ENCODE results near the gene PPP1R2B.
"Not testable (repeated sequence)": the region's sequence is repeated elsewhere in the genome, so short reads cannot be mapped to it uniquely, and the experiment has no call there.

Gene PPP1R2B

DNA sequence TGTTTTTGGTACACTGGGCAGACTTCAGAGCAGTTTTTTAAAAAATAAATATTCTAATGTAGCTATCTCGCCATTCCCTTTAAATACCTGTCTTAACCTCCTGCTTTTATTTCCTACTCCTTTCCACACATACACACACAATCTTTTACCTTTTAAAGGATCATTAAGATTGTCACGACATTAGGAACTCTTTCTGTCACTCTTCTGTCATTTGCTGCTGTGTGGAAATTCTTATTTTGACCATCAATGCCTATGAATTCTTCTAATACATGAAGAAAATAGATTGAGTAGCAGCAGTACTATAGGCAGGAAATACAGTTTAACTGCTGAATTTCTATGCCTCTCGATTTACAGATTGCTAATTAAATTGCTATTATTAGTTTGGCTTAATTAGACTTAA lies 1.8 kb downstream of the PPP1R2B start:
- TF ChIP-seq, protein P1, sequence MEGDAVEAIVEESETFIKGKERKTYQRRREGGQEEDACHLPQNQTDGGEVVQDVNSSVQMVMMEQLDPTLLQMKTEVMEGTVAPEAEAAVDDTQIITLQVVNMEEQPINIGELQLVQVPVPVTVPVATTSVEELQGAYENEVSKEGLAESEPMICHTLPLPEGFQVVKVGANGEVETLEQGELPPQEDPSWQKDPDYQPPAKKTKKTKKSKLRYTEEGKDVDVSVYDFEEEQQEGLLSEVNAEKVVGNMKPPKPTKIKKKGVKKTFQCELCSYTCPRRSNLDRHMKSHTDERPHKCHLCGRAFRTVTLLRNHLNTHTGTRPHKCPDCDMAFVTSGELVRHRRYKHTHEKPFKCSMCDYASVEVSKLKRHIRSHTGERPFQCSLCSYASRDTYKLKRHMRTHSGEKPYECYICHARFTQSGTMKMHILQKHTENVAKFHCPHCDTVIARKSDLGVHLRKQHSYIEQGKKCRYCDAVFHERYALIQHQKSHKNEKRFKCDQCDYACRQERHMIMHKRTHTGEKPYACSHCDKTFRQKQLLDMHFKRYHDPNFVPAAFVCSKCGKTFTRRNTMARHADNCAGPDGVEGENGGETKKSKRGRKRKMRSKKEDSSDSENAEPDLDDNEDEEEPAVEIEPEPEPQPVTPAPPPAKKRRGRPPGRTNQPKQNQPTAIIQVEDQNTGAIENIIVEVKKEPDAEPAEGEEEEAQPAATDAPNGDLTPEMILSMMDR (conservative IDR thresholded peaks at IDR 0.05; ENCODE audit: low read depth), result no peak
- H3K27ac ChIP-seq, result no peak overlapping the region
- no peak for DNase-seq (ENCODE audit: low spot score)
- CTCF ChIA-PET, result interaction anchor here (0.6 kb wide), 1 partner anchor 1086 kb away, joined by 3 read pairs; no protein-coding TSS in a partner anchor
- POLR2A ChIA-PET (ENCODE audit: low non-redundant PET), result no interaction called here

DNA sequence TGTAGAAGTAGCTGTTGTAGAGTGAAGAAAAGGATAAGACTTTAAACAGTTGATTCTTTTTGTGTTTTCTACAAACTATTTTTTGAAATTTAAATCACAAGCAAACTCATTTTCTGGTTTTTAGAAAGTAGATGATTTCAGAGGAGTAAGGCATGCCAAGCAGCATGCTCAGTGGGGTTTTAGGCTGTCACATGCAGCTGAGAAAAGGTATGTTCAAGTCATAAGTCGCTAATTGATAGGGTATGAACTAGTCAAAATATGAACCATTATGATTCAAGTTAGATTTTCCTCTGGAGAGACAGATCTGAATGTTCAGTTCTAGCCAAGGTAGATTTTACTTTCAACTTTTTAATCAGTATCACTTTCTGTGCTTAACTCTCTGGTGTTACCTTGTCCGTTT lies 3.0 kb downstream of the PPP1R2B start:
- POLR2A ChIA-PET (ENCODE audit: low non-redundant PET), result not testable (repeated sequence)
- CTCF ChIA-PET, result interaction anchor here (0.6 kb wide), 1 partner anchor 198 kb away, joined by 3 read pairs; no protein-coding TSS in a partner anchor

DNA sequence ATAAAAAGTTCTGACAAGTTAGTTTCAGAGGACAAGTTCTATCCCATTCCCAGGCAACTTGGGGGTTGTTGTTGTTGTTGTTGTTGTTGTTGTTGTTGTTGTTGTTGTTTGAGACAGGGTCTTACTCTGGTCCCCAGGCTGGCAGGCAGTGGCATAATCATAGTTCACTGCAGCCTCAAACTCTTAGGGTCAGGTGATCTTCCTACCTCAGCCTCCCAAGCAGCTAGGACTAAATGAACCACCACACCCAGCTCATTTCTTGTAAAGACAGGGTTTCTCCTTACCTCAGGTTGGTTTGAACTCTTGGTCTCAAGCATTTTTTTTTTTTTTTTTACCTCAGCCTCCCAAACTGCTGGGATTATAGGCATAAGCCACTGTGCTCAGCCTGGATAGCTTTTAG lies 15.3 kb downstream of the PPP1R2B start:
- no peak for DNase-seq (ENCODE audit: low spot score)
- TF ChIP-seq, protein P1 (conservative IDR thresholded peaks at IDR 0.05; ENCODE audit: low read depth), result no peak
- no peak overlapping the region for H3K27ac ChIP-seq
- POLR2A ChIA-PET (ENCODE audit: low non-redundant PET), result no interaction called here
- CTCF ChIA-PET, result no interaction called here

More for the DNA sequence above, 3.0 kb downstream of the PPP1R2B start:
- not testable (repeated sequence) for DNase-seq (ENCODE audit: low spot score); H3K27ac ChIP-seq

DNA sequence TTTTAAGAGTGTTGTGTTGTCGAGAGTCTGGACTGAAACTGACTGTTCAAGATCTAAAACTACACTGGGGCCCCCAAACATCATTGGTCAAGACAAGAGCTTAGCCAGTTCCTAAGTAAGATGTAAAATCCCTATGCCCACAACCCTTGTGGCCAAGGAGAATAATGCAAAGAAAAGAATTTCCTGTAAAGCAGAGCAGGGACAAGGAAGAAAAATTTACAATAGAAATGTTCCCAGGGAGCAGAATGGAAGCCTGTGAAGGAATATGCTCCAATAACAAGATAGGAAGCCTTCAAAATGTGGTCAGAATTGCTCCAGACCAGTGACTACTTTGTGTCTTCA lies 20.4 kb downstream of the PPP1R2B start:
- CTCF ChIA-PET, result interaction anchor here (0.6 to 0.7 kb wide), 3 partner anchors 268 to 945 kb away, joined by 3 read pairs; partner anchors contain the start of gene LSM11
- POLR2A ChIA-PET (ENCODE audit: low non-redundant PET), result no interaction called here

DNA sequence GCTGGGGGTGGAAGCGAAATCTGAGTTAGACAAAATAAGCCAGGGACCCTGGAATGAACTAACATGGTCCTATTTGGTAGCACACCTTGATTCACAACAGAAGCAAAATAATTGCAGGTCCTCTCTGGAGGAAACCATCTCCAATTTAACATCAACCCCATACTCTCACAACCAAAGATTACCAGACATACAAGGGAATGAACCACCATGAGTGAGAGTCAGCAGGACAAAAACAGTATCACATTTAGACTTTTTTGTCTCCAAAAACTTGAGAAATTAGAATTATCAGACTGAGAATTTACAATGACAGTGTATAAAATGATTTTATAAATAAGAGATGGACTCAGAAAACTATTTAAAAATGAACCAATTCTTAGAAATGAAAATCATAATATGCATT lies 21.1 kb downstream of the PPP1R2B start:
- DNase-seq (ENCODE audit: low spot score), result no peak
- ChIA-PET CTCF (no interaction called here), POLR2A (ENCODE audit: low non-redundant PET) (no interaction called here)
- TF ChIP-seq, protein P1 (conservative IDR thresholded peaks at IDR 0.05; ENCODE audit: low read depth), result no peak
- H3K27ac ChIP-seq, result no peak overlapping the region

More for the DNA sequence above, 20.4 kb downstream of the PPP1R2B start:
- no peak overlapping the region for H3K27ac ChIP-seq
- DNase-seq (ENCODE audit: low spot score), result no peak
- TF ChIP-seq, protein P1 (conservative IDR thresholded peaks at IDR 0.05; ENCODE audit: low read depth), result no peak

DNA sequence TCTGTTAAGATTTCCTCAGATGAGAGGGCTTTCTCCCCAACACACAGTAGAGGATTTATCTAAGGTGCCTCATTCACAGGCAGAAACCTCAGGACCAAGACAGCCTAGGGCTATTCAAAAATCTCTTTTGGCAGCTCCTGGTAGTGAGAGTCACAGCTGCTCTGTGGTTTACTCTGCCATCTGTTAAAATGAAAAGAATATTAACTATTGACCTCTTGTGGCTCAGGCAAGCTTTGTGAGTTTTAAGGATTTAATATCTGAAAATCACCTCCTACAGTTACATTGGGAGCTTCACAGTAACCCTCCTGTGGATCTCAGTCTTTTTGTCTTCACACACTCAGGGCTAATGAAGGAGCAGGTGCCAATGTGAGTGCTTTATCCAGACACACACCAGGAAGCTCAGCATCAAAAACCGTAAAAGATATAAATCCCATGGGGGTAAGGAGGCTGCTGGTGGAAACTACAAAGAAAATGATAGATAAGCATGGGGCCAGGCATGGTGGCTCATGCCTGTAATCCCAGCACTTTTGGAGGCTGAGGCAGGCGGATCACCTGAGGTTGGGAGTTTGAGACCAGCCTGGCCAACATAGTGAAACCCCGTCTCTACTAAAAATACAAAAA lies 29.7 kb downstream of the PPP1R2B start:
- no peak for DNase-seq (ENCODE audit: low spot score)
- H3K27ac ChIP-seq, result no peak overlapping the region
- TF ChIP-seq, protein P1 (conservative IDR thresholded peaks at IDR 0.05; ENCODE audit: low read depth), result no peak
- POLR2A ChIA-PET (ENCODE audit: low non-redundant PET), result no interaction called here
- CTCF ChIA-PET, result no interaction called here

DNA sequence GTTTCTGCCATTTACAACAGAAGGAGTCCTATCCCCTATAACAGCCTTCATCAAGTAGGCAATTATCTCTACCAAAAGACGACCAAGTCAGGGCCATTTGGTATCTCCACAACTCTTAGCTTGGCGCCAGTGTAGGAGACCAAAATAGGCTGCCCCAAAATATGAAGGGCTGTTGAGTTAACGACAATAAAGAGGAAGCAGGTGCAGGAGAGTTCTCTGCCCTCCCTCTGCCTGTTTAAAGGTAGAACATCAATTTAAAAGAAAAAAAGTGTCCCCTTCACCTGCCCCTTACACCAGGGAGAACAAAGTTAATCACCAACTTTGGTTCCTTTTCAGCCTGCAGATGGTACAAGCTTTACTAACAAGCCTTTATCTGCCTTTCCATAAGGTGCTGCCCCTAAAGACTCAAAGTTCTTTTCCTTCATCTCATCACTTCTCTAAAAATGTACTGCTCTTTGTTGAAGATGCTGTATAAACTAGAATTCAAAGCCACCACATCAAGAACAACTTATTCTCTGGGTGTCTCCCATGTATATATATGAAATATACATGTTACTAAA lies 33.3 kb downstream of the PPP1R2B start:
- CTCF ChIA-PET, result interaction anchor here (0.6 kb wide), 1 partner anchor 65 kb away, joined by 3 read pairs; no protein-coding TSS in a partner anchor
- POLR2A ChIA-PET (ENCODE audit: low non-redundant PET), result no interaction called here
- no peak for DNase-seq (ENCODE audit: low spot score)
- TF ChIP-seq, protein P1 (conservative IDR thresholded peaks at IDR 0.05; ENCODE audit: low read depth), result no peak
- no peak overlapping the region for H3K27ac ChIP-seq
